Mucosa of stomach (tissue), 1 donor: ENCODE data around the gene WDR70.

Experiments
- H3K27me3 ChIP-seq: one replicate; pipeline ENCODE4 v1.7.0; 2013; ENCODE audit warnings: mild to moderate bottlenecking, low read length; ENCODE audit not compliant: control insufficient read depth, insufficient read depth
- H3K36me3 ChIP-seq: one replicate; pipeline ENCODE4 v1.7.0; 2013; ENCODE audit warnings: low read length; ENCODE audit not compliant: control insufficient read depth, insufficient read depth
- H3K4me1 ChIP-seq: one replicate; pipeline ENCODE4 v1.7.0; 2013; ENCODE audit warnings: mild to moderate bottlenecking, low read length; ENCODE audit not compliant: control insufficient read depth, insufficient read depth
- H3K4me3 ChIP-seq: one replicate; pipeline ENCODE4 v1.7.0; 2013; ENCODE audit warnings: low read length
- H3K9ac ChIP-seq: one replicate; pipeline ENCODE4 v1.7.0; 2013; ENCODE audit warnings: mild to moderate bottlenecking, low read length, moderate library complexity
- H3K9me3 ChIP-seq: one replicate; pipeline ENCODE4 v1.7.0; 2013; ENCODE audit warnings: mild to moderate bottlenecking, low read length, moderate library complexity; ENCODE audit not compliant: control insufficient read depth
- donor health status: Pancreatic carcinoma.

WDR70 gene

GRCh38 chr5:37739817-37740261 is 360.7 kb downstream of the WDR70 start:
- Histone ChIP-seq H3K9me3 (no peaks in the 10 kb centered on the region), H3K27me3 (no peaks in the 10 kb centered on the region), H3K4me1 (peaks cover 13% of the 10 kb centered on the region), H3K4me3 (no peak overlapping the region), H3K36me3 (no peaks in the 10 kb centered on the region), H3K9ac (no peak overlapping the region)

DNA sequence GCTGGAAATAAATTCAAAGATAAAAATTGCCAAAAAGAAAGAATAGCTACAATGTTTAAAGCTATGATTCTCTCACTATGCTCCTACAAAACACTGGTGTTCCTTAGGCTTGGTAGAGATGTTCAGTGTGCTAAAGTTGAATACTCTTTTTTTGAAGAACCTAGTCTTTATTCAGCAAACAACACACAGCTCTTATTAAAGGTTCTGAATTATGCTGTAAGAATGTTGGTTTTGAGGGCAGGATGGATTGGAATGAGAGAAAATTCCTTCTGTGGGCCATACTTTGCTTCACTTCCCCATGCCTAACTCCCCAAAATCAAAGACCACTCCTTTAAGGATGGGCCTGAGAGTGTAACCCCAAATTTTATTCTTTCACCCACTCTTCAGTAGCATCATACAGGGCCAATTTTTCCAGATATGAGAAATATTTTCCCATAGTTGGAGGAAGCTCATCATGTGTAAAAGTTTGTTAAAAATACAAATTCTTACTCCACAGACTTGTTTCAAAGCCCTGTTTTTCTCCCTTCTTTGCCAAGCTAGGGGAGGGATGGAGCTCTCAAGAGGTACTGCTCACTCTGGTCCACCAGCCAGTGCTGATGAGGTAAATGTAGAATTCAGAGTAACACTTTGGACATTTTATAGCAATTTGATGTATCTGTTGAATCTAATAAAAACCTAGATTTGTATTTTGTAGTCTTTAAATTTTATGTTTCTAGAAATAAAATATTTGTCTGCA is 361.4 kb downstream of the WDR70 start:
- H3K9ac ChIP-seq, result no peak overlapping the region
- no peaks in the 10 kb centered on the region for H3K27me3 ChIP-seq
- no peaks in the 10 kb centered on the region for H3K9me3 ChIP-seq
- H3K4me1 ChIP-seq, result peaks cover 13% of the 10 kb centered on the region
- H3K4me3 ChIP-seq, result no peak overlapping the region
- no peaks in the 10 kb centered on the region for H3K36me3 ChIP-seq

DNA sequence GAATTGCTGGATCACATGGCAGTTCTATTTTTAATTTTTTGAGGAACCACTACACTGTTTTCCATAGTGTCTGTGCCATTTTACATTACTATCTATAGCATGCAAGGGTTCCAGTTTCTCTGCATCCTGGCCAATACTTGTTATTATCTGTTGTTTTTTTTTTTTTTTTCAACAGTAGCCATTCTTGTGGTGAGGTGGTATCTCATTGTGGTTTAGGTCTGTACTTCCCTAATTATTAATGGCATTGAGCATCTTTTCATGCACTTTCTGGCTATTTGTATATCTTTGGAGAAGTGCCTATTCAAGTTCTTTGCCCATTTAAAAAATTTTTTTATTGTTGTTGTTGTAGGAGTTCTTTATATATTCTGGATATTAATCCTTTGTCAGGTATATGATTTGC is 363.0 kb downstream of the WDR70 start:
- Histone ChIP-seq H3K36me3 (no peaks in the 10 kb centered on the region), H3K4me3 (no peak overlapping the region), H3K27me3 (no peaks in the 10 kb centered on the region), H3K4me1 (peaks cover 13% of the 10 kb centered on the region), H3K9me3 (no peaks in the 10 kb centered on the region), H3K9ac (no peak overlapping the region)

DNA sequence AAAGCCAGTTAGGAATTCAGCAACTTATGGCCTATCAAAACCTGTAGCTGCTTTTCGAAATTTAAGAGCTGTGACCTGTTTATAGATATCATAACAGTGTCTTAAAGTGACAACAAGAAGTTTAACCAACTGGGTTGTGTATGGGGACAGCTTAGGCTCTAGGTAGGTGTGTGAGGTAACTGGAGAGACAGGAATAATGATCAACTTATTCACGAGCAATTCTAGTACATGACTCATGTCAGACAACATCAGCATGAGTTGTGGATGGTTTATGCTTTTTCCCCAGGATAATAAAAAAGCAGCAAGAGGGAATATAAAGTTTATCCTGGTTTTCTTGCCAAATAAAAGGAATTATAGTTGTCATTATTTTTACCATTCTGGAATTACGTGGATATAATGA is 372.1 kb downstream of the WDR70 start:
- no peak overlapping the region for H3K4me3 ChIP-seq
- H3K4me1 ChIP-seq, result no peaks in the 10 kb centered on the region

GRCh38 chr5:37754976-37755375 is 375.9 kb downstream of the WDR70 start:
- no peaks in the 10 kb centered on the region for H3K36me3 ChIP-seq
- H3K4me1 ChIP-seq, result no peaks in the 10 kb centered on the region
- no peak overlapping the region for H3K9ac ChIP-seq
- H3K9me3 ChIP-seq, result no peaks in the 10 kb centered on the region
- no peaks in the 10 kb centered on the region for H3K27me3 ChIP-seq
- no peak overlapping the region for H3K4me3 ChIP-seq

More for the DNA sequence above, 372.1 kb downstream of the WDR70 start:
- Histone ChIP-seq H3K9me3 (no peaks in the 10 kb centered on the region), H3K36me3 (no peaks in the 10 kb centered on the region), H3K9ac (no peak overlapping the region), H3K27me3 (no peaks in the 10 kb centered on the region)

DNA sequence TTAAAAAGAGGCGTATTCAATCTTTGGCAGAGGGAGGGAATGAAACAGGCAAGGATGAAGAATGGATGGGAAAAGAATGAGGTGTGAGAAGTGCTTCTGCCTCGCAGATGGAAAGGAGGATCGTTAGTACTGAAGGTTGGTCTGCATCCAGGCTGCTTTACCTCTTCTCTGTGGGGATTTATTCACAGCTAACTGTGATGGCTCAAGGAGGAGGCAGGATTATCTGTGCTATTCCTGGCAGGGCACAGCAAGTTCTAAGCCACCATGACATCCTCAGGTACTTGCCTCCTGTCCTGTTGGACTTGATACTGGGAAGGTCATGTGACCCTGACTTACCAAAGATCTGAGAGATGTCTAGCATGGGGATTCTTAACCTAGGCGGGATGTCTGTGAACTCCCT is 376.5 kb downstream of the WDR70 start:
- Histone ChIP-seq H3K27me3 (no peaks in the 10 kb centered on the region), H3K4me1 (no peaks in the 10 kb centered on the region), H3K36me3 (no peaks in the 10 kb centered on the region), H3K9ac (no peak overlapping the region), H3K9me3 (no peaks in the 10 kb centered on the region), H3K4me3 (no peak overlapping the region)

GRCh38 chr5:37756248-37756647 is 377.1 kb downstream of the WDR70 start:
- Histone ChIP-seq H3K9ac (no peak overlapping the region), H3K4me3 (no peak overlapping the region), H3K9me3 (no peaks in the 10 kb centered on the region), H3K27me3 (no peaks in the 10 kb centered on the region), H3K4me1 (no peaks in the 10 kb centered on the region), H3K36me3 (no peaks in the 10 kb centered on the region)

- Histone ChIP-seq H3K36me3 (no peaks in the 10 kb centered on the region), H3K27me3 (no peaks in the 10 kb centered on the region), H3K9ac (no peak overlapping the region), H3K9me3 (no peaks in the 10 kb centered on the region), H3K4me1 (no peaks in the 10 kb centered on the region), H3K4me3 (no peak overlapping the region)
These were observed 379.0 kb downstream of the WDR70 start for GRCh38 chr5:37757980-37758582.

DNA sequence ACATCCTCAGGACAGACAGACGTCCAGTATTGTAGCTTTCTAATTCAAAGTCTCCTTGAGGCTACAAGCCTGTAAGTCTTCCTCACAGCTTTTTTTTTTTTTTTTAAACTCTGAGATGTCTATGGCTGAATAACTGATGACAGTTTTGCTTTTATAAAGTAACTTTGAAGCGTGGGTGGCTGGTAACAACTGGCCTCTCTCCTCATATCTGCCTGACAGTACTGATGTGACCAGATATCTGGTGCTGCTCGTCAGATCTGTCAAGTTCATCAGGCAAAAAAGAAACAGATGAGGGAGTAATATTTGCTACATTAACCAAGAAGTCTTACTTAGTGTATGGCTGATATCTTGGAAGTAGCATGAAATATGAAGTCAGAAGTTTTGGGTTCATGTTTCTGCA is 388.1 kb downstream of the WDR70 start:
- Histone ChIP-seq H3K9me3 (no peaks in the 10 kb centered on the region), H3K4me3 (no peak overlapping the region), H3K27me3 (no peaks in the 10 kb centered on the region), H3K36me3 (no peaks in the 10 kb centered on the region), H3K4me1 (no peaks in the 10 kb centered on the region), H3K9ac (no peak overlapping the region)

DNA sequence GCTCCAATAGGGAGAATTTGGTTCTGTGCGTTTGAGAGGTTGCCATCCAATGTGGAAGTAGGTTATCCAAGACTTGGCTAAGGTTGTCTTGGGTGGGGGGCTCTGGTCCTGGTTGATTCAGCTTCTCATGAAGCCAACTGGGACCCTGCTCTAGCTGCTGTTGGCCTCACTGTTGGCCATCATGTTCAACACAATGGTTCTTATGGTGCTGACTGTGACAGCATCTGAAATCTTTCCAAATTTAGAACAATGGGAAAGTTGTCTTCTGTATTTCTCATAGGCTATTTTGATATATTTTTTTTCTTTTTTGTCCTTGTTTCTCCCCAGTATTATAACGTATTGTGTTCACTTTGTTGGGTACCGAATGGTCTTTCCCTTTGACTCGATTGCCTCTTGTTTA is 388.8 kb downstream of the WDR70 start:
- Histone ChIP-seq H3K27me3 (no peaks in the 10 kb centered on the region), H3K4me1 (no peaks in the 10 kb centered on the region), H3K4me3 (no peak overlapping the region), H3K9me3 (no peaks in the 10 kb centered on the region), H3K9ac (no peak overlapping the region), H3K36me3 (no peaks in the 10 kb centered on the region)

- H3K27me3 ChIP-seq, result no peaks in the 10 kb centered on the region
- no peaks in the 10 kb centered on the region for H3K4me1 ChIP-seq
- no peak overlapping the region for H3K4me3 ChIP-seq
- H3K9me3 ChIP-seq, result no peaks in the 10 kb centered on the region
- no peak overlapping the region for H3K9ac ChIP-seq
- H3K36me3 ChIP-seq, result no peaks in the 10 kb centered on the region
These were observed 389.3 kb downstream of the WDR70 start for GRCh38 chr5:37768371-37768770.

DNA sequence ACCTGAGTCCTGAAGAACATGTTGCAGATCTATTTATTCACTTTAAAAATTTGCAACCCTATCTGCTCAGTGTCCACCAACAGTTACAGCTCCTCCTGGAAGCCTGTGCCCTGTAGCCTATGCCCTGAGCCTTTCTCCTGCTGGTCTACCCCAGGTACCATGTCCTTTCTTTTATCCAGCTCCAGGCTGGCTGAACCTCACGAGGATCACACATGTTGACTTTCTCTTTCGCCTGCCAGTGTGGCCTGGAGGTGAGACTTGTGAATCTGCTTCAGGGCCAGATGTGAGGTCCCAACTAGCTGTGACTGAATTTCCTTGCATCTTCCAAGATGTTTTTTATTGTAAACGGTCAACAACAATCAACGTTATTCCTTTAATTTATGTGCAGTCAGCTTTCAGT is 390.0 kb downstream of the WDR70 start:
- H3K4me3 ChIP-seq, result no peak overlapping the region
- no peaks in the 10 kb centered on the region for H3K9me3 ChIP-seq
- H3K4me1 ChIP-seq, result no peaks in the 10 kb centered on the region
- H3K36me3 ChIP-seq, result no peaks in the 10 kb centered on the region
- no peaks in the 10 kb centered on the region for H3K27me3 ChIP-seq
- H3K9ac ChIP-seq, result no peak overlapping the region
